HG03103 (cell line): ENCODE data around the gene JAK3.
A peak's percentile ranks its signal among the peaks of the same experiment; 100 is the strongest.
"Not testable (repeated sequence)": the region's sequence is repeated elsewhere in the genome, so short reads cannot be mapped to it uniquely, and the experiment has no call there.

Source experiments
- ATAC-seq: cut with Tn5 transposase; IDR thresholded peaks from one replicate; pipeline ENCODE4 v1.9.1; 2021; ENCODE audit warnings: low read depth; ENCODE audit not compliant: unreplicated experiment

Gene JAK3

GRCh38 chr19:17783721-17784120 is 64.1 kb downstream of the JAK3 start:
- ATAC-seq: not testable (repeated sequence)

GRCh38 chr19:17780781-17781180 is 67.0 kb downstream of the JAK3 start:
- no peak for ATAC-seq

- no peak for ATAC-seq
Observed at GRCh38 chr19:17778968-17779929, 68.5 kb downstream of the JAK3 start.

- no peak for ATAC-seq
Observed at GRCh38 chr19:17778251-17778967, 69.4 kb downstream of the JAK3 start.

GRCh38 chr19:17777840-17778239 is 69.9 kb downstream of the JAK3 start:
- ATAC-seq: not testable (repeated sequence)

GRCh38 chr19:17775991-17776803 is 71.6 kb downstream of the JAK3 start:
- ATAC-seq: peak; percentile 78

GRCh38 chr19:17775245-17775927 is 72.4 kb downstream of the JAK3 start:
- ATAC-seq: no peak
